ENCODE measurements around the gene PTPRG. TPM values are rescaled to one million over a fixed set of nuclear protein-coding genes. Genes with fewer than 3 reads are reported as not detected.

PTPRG gene
- total and polyA plus RNA-seq, 2 donors = 22.7 to 95.3 TPM

GRCh38 chr3:62149962-62150361, 588.6 kb downstream of the PTPRG start:
- H3K36me3 ChIP-seq (ENCODE audit: insufficient read depth) = no peaks in the 10 kb centered on the region
- H3K4me3 ChIP-seq (ENCODE audit: low read depth, low read length) = no peak overlapping the region
- no peak for DNase-seq (ENCODE audit: extremely low spot score)
- H3K27ac ChIP-seq (ENCODE audit: low read depth) = no peak overlapping the region
- WGBS = 78% methylated on average over 2 of the region's 2 CpGs
- no peaks in the 10 kb centered on the region for H3K4me1 ChIP-seq (ENCODE audit: insufficient read depth)

GRCh38 chr3:62151591-62151990, 590.2 kb downstream of the PTPRG start:
- DNase-seq (ENCODE audit: extremely low spot score) = no peak
- H3K4me3 ChIP-seq (ENCODE audit: low read depth, low read length) = no peak overlapping the region
- no peaks in the 10 kb centered on the region for H3K4me1 ChIP-seq (ENCODE audit: insufficient read depth)
- no peak overlapping the region for H3K27ac ChIP-seq (ENCODE audit: low read depth)
- H3K36me3 ChIP-seq (ENCODE audit: insufficient read depth) = no peaks in the 10 kb centered on the region
- 91% methylated on average over 1 of the region's 1 CpG for WGBS

GRCh38 chr3:62153231-62153630, 591.9 kb downstream of the PTPRG start:
- no peaks in the 10 kb centered on the region for H3K4me1 ChIP-seq (ENCODE audit: insufficient read depth)
- 95% methylated on average over 1 of the region's 1 CpG for WGBS
- H3K36me3 ChIP-seq (ENCODE audit: insufficient read depth) = no peaks in the 10 kb centered on the region
- no peak overlapping the region for H3K4me3 ChIP-seq (ENCODE audit: low read depth, low read length)
- H3K27ac ChIP-seq (ENCODE audit: low read depth) = no peak overlapping the region
- no peak for DNase-seq (ENCODE audit: extremely low spot score)

- WGBS = 75% methylated on average over 13 of the region's 13 CpGs
- no peaks in the 10 kb centered on the region for H3K36me3 ChIP-seq (ENCODE audit: insufficient read depth)
- no peak for DNase-seq (ENCODE audit: extremely low spot score)
- no peak overlapping the region for H3K27ac ChIP-seq (ENCODE audit: low read depth)
- H3K4me3 ChIP-seq (ENCODE audit: low read depth, low read length) = no peak overlapping the region
- peaks cover 2% of the 10 kb centered on the region for H3K4me1 ChIP-seq (ENCODE audit: insufficient read depth)
Measured at GRCh38 chr3:62154457-62155148, 593.2 kb downstream of the PTPRG start.

GRCh38 chr3:62159056-62159708, 597.8 kb downstream of the PTPRG start:
- H3K4me1 ChIP-seq (ENCODE audit: insufficient read depth) = peaks cover 3% of the 10 kb centered on the region

GRCh38 chr3:62159709-62160092, 598.3 kb downstream of the PTPRG start:
- Histone ChIP-seq H3K4me1 (ENCODE audit: insufficient read depth) (peaks cover 3% of the 10 kb centered on the region), H3K4me3 (ENCODE audit: low read depth, low read length) (no peak overlapping the region), H3K36me3 (ENCODE audit: insufficient read depth) (no peaks in the 10 kb centered on the region), H3K27ac (ENCODE audit: low read depth) (no peak overlapping the region)
- 19% methylated on average over 6 of the region's 6 CpGs for WGBS
- peak; percentile 20 for DNase-seq (ENCODE audit: extremely low spot score)

More at GRCh38 chr3:62159056-62159708, 597.8 kb downstream of the PTPRG start:
- WGBS = 63% methylated on average over 4 of the region's 4 CpGs
- Histone ChIP-seq H3K27ac (ENCODE audit: low read depth) (no peak overlapping the region), H3K36me3 (ENCODE audit: insufficient read depth) (no peaks in the 10 kb centered on the region), H3K4me3 (ENCODE audit: low read depth, low read length) (no peak overlapping the region)
- no peak for DNase-seq (ENCODE audit: extremely low spot score)

- Histone ChIP-seq H3K4me1 (ENCODE audit: insufficient read depth) (peaks cover 3% of the 10 kb centered on the region), H3K27ac (ENCODE audit: low read depth) (no peak overlapping the region), H3K36me3 (ENCODE audit: insufficient read depth) (no peaks in the 10 kb centered on the region), H3K4me3 (ENCODE audit: low read depth, low read length) (no peak overlapping the region)
- WGBS = 57% methylated on average over 4 of the region's 4 CpGs
- DNase-seq (ENCODE audit: extremely low spot score) = no peak
Measured at GRCh38 chr3:62161371-62161770, 600.0 kb downstream of the PTPRG start.

GRCh38 chr3:62164196-62164595, 602.8 kb downstream of the PTPRG start:
- peaks cover 1% of the 10 kb centered on the region for H3K4me1 ChIP-seq (ENCODE audit: insufficient read depth)
- WGBS = 93% methylated on average over 5 of the region's 5 CpGs
- no peak overlapping the region for H3K4me3 ChIP-seq (ENCODE audit: low read depth, low read length)
- H3K36me3 ChIP-seq (ENCODE audit: insufficient read depth) = no peaks in the 10 kb centered on the region
- DNase-seq (ENCODE audit: extremely low spot score) = no peak
- H3K27ac ChIP-seq (ENCODE audit: low read depth) = no peak overlapping the region

GRCh38 chr3:62164746-62165145, 603.4 kb downstream of the PTPRG start:
- Histone ChIP-seq H3K27ac (ENCODE audit: low read depth) (no peak overlapping the region), H3K4me3 (ENCODE audit: low read depth, low read length) (no peak overlapping the region), H3K4me1 (ENCODE audit: insufficient read depth) (peaks cover 1% of the 10 kb centered on the region), H3K36me3 (ENCODE audit: insufficient read depth) (no peaks in the 10 kb centered on the region)
- WGBS = 58% methylated on average over 5 of the region's 5 CpGs
- no peak for DNase-seq (ENCODE audit: extremely low spot score)

- no peak for DNase-seq (ENCODE audit: extremely low spot score)
- WGBS = 92% methylated on average over 12 of the region's 12 CpGs
- Histone ChIP-seq H3K36me3 (ENCODE audit: insufficient read depth) (no peaks in the 10 kb centered on the region), H3K27ac (ENCODE audit: low read depth) (no peak overlapping the region), H3K4me3 (ENCODE audit: low read depth, low read length) (no peak overlapping the region), H3K4me1 (ENCODE audit: insufficient read depth) (no peaks in the 10 kb centered on the region)
Measured at GRCh38 chr3:62167566-62168262, 606.3 kb downstream of the PTPRG start.

GRCh38 chr3:62168356-62168755, 607.0 kb downstream of the PTPRG start:
- Histone ChIP-seq H3K4me1 (ENCODE audit: insufficient read depth) (no peaks in the 10 kb centered on the region), H3K27ac (ENCODE audit: low read depth) (no peak overlapping the region), H3K36me3 (ENCODE audit: insufficient read depth) (no peaks in the 10 kb centered on the region), H3K4me3 (ENCODE audit: low read depth, low read length) (no peak overlapping the region)
- no peak for DNase-seq (ENCODE audit: extremely low spot score)
- 95% methylated on average over 3 of the region's 3 CpGs for WGBS

GRCh38 chr3:62169906-62170660, 608.7 kb downstream of the PTPRG start:
- DNase-seq (ENCODE audit: extremely low spot score) = no peak
- H3K36me3 ChIP-seq (ENCODE audit: insufficient read depth) = no peaks in the 10 kb centered on the region
- 83% methylated on average over 4 of the region's 4 CpGs for WGBS
- no peaks in the 10 kb centered on the region for H3K4me1 ChIP-seq (ENCODE audit: insufficient read depth)
- H3K27ac ChIP-seq (ENCODE audit: low read depth) = no peak overlapping the region
- H3K4me3 ChIP-seq (ENCODE audit: low read depth, low read length) = no peak overlapping the region

GRCh38 chr3:62171789-62172188, 610.4 kb downstream of the PTPRG start:
- no peak overlapping the region for H3K4me3 ChIP-seq (ENCODE audit: low read depth, low read length)
- H3K27ac ChIP-seq (ENCODE audit: low read depth) = no peak overlapping the region
- H3K36me3 ChIP-seq (ENCODE audit: insufficient read depth) = no peaks in the 10 kb centered on the region
- H3K4me1 ChIP-seq (ENCODE audit: insufficient read depth) = no peaks in the 10 kb centered on the region
- no peak for DNase-seq (ENCODE audit: extremely low spot score)
- 96% methylated on average over 2 of the region's 2 CpGs for WGBS
